Dermis microvascular lymphatic vessel endothelial cell (primary cell): Measurements from ENCODE around the gene KRTAP5-3. TPM values are rescaled to one million over a fixed set of nuclear protein-coding genes. Genes with fewer than 3 reads are reported as not detected.
"Not testable (repeated sequence)": the region's sequence is repeated elsewhere in the genome, so short reads cannot be mapped to it uniquely, and the experiment has no call there.

ENCODE experiments used
- DNase-seq, 2 donors: peaks; one replicate each; pipeline versions ENCODE4 v3.0.0 to v3.0.0-alpha.2; 2010; ENCODE audit warnings: low read depth in 2 of 2
- total RNA-seq: library from RNA; depleted of rRNA; stranded (reverse); fragments of >200 nt; gene quantifications from 2 replicates; pipeline ENCODE4 v1.2.1, GENCODE V29; 2014

The KRTAP5-3 gene, protein sequence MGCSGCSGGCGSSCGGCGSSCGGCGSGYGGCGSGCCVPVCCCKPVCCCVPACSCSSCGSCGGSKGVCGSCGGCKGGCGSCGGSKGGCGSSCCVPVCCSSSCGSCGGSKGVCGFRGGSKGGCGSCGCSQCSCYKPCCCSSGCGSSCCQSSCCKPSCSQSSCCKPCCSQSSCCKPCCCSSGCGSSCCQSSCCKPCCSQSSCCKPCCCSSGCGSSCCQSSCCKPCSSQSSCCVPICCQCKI
- total RNA-seq = not detected in 2 replicates

DNA sequence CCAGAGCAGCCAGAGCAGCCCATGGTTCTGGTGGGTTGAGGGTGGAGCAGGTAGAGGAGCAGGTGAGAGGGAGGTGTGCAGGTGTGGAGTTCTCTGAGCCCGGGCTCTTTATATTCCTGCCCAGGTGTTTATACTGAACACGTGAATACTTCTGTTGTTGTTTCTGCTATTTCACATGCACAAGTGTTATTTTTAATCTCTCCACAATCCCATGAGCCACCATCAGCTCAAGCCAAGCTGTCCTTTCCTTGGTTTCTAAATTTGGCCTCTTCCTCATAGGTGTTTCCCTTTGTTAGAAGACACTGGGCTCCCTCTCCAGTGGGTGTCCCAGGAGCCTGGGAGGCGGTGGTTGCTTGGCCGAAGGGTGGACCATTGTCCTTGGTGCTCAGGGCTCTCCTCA, at the start of gene KRTAP5-3:
TSS of gene KRTAP5-3 (minus strand) at position 101 of the 400 bp plus-strand sequence. CDS start at position 23, 78 bp downstream.
- no peak for DNase-seq

- no peak for DNase-seq
Measured at GRCh38 chr11:1656670-1657069, 48.4 kb upstream of the KRTAP5-3 start.

GRCh38 chr11:1656061-1656441, 47.8 kb upstream of the KRTAP5-3 start:
- DNase-seq = no peak

DNA sequence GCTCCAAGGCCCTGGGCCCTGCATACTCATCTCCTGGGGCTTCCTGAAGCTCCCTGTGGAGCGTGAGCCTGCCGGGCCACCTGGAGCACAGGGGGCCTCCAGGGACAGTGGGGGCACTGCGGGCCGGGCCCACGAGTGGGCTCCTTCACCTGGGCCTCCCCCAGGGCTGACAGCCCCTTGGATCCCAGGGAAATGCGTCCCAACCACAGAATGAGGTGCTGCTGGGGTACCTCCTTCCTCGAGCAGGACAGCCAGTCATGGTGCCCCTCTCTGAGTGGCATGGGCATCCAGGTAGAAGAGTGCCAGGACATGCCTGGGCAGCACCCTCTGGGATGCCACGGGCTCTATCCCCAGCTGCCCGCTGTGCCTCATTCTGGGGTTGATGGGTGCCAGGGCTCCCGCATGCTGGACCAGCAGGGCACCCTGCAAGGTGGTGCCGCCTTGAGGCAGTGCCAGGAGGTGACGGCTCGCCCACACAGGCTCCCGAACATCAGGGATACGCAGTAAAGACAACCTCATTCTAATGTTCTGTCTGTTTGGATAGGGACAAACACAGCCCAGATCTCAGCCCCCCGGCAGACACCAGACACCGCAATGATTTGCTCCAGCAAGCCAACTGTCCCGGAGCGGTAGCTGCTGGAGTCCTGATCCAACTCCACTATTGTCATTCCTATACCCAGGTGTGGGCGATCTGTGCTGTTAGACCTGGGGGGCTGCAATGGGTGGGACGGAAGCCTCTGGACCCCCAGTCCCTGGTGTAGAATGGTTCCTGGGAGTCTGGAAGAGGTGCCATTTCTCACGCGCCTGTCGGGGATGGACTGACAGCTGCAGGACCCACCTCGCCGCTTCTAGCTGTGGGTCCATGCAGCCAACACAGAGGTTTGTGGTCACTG, 47.2 kb upstream of the KRTAP5-3 start:
- DNase-seq = no peak

- peak; percentile 51 to 53 for DNase-seq
Measured at GRCh38 chr11:1654388-1655167, 46.3 kb upstream of the KRTAP5-3 start.

- DNase-seq = no peak
Measured at GRCh38 chr11:1653541-1654387, 45.5 kb upstream of the KRTAP5-3 start.

GRCh38 chr11:1652771-1653540, 44.7 kb upstream of the KRTAP5-3 start:
- peak in 1 of 2 donors; percentile 53 for DNase-seq

DNA sequence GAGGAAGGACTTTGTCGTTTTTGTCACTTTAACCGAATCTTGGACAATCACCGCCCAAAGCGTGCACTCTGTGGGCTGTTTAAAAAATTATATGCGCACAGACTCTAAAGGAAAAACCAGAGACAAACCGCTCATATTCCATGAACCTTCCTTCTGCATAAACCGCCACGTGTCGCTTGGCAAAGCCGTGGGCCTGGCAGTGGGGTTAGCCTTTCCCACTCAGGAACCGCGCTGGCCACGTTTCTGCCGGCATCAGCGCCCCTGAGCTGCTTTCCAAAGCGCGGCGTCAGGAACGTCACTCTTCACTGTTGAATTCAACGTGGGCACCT, 44.1 kb upstream of the KRTAP5-3 start:
- no peak for DNase-seq

GRCh38 chr11:1652026-1652425, 43.8 kb upstream of the KRTAP5-3 start:
- DNase-seq = no peak

DNA sequence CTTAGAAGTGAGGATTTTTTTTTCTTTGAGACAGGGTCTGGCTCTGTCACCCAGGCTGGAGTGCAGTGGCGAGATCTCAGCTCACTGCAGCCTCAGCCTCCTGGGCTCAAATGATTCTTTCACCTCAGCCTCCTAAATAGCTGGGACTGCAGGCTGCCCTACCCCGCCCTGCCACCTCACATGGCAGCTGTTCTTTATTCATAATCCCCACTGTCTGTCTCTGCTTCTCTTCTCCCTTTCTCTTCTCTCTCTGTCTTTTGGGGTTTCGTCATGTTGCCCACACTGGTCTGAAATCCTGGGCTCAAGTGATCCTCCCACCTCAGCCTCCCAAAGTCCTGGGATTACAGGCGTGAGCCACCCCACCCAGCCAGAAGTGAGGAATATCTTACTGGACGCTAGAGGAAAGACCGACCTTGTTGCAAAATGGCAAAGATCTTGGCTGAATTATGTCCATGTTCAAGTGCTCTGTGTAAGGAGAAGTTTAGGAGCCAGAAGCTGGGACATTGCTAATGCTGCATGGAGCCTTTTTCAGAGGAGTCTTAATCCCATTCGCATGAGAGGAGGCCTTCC, 43.2 kb upstream of the KRTAP5-3 start:
- DNase-seq = no peak

DNA sequence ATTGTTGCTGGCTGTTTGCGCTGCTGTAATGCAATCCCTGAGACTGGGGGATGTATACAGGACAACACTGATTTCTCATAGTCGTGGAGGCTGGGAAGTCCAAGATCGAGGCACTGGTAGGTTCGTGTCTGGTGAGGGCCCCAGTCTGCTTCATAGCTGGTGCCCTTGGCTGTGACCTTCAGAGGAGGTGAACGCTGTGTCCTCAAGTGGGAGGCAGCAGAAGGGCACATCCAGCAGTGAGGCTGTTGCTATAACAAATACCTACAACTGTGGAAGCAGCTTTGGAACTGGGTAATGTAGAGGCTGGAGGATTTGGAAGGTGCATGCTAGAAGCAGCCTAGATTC, 42.6 kb upstream of the KRTAP5-3 start:
- DNase-seq = no peak

GRCh38 chr11:1650034-1650917, 42.0 kb upstream of the KRTAP5-3 start:
- no peak for DNase-seq

DNA sequence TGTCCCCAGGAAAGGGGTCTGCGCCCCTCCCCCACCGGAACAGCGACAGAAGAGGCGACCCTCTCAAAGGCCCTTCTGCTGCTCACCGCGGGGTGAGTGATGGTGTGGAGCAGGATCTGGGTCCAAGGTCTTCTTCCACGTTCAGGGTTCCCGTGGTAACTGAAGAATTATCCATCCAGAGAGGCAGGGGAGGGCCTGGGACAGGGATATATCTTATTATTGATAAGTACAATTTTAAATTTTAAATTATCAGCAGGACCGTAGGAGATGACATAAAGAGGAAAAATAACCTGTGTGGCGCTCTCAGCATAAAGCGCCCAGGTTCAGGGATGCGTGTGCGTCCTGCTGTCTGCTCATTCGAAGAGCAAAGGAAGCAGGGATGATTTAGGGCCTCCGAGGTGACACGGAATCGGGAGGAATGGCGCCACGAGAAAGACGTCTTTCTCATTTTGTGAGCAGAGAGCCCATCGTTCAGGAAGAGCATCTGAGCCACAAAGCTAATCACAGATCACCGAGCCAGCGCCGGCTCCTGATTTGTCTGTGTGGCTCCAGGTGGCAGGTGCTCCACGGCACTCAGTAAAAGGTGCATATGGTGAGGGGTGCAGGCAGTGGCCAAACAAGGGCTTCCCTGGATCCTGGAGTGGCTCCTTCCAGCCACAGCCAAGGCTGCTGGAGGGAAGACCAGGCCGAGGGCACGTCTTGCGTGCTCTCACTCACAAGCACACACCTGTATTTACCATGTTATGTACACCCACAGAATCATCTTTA, 40.6 kb upstream of the KRTAP5-3 start:
- DNase-seq = no peak

DNA sequence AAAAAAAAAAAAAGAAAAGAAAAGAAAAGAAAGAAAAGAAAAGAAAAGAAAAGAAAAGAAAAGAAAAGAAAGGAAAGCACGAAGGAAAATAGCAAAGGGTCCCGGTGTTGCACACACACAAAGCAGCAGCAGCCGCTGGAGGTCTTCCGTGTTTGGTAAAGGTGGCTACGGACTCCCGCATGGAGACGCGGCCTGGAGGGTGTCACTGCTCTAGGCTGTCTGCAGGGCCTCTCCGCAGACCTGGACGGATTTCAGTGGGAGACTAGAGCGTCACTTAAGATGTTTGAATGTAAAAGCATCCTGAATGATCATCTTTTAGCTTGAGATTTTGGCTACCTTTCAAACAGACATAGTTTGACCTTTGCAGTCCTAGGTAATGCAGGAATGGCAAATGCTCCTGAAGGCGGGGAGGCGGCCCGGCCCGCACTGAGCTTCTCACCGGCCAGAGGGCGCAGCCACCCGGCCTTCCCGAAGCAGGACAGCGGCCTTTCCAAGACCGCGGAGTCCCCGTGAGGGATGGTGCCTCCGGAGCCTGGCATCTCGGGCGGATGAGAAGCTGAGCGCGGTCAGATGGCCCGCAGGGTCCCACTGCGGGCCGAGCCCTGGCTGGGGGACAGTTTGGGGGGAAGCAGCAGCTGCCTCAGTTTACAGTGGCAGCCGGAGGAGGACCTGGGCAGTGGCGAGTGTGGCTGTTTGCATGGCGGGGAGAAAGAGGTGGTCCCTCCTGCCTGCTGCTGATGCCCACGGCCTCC, 39.8 kb upstream of the KRTAP5-3 start:
- DNase-seq = no peak

GRCh38 chr11:1646540-1646939, 38.3 kb upstream of the KRTAP5-3 start:
- DNase-seq = not testable (repeated sequence)

DNA sequence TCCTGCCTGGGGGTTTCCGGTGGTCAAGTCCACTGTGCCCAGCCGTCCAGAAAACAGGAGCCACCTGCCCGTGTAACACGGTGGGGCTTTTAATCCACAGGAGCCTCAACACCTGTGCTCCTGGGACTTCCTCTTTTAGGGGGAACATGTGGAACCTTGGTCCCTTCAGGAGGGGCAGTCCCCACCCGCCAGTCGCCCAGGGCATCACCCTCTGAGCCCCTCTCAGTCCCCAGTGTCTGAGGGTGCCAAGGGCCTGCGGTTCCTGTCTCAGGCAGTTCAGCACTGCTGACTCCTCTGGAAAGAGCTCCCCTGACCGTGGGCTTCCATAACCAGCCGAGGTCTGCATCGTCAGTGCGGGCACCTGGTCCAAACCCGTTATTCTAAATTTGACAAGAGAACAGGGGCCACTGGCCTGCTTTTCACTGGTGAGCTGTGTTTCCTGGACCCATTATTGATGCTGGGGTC, 37.1 kb upstream of the KRTAP5-3 start:
- no peak for DNase-seq

- DNase-seq = no peak
Measured at GRCh38 chr11:1644601-1645356, 36.5 kb upstream of the KRTAP5-3 start.
